SK-N-SH (cell line): Measurements from ENCODE around the gene BICC1. TPM values are rescaled to one million over a fixed set of nuclear protein-coding genes. Genes with fewer than 3 reads are reported as not detected.
"Not testable (repeated sequence)": the region's sequence is repeated elsewhere in the genome, so short reads cannot be mapped to it uniquely, and the experiment has no call there.

Experiments
- CTCF ChIA-PET: fragments of 300-600, 350-600 bp; formaldehyde crosslinking; extraction: SDS; loops from one replicate; lab custom pipeline; 2021; lab: Yijun Ruan, JAX
- POLR2A ChIA-PET: fragments of 350-600 bp; sonication (Branson Sonifier 250); formaldehyde crosslinking; extraction: SDS; loops from one replicate; lab custom pipeline; 2020; ENCODE audit warnings: antibody characterized with exemption, inconsistent platforms; lab: Yijun Ruan, JAX
- DNase-seq: peaks from one replicate; pipeline ENCODE4 v3.0.0; 2012
- H2AFZ ChIP-seq: fragments of 200-600 bp; sonication (generic); 2 replicates; pipeline ENCODE4 v1.8.1; 2016; ENCODE audit warnings: antibody characterized with exemption, mild to moderate bottlenecking, low read depth
- H3F3A ChIP-seq: fragments of 200-600 bp; sonication (generic); replicated peaks from 2 replicates; pipeline ENCODE3; 2016; ENCODE audit warnings: antibody characterized with exemption, mild to moderate bottlenecking; ENCODE audit not compliant: insufficient read depth
- H3K27ac ChIP-seq, 2 experiments: fragments of 200-500 bp in 1 of 2; fragments of 200-600 bp in 1 of 2; sonication (Bioruptor generic) in 1 of 2; sonication (generic), shearing (Covaris generic) in 1 of 2; 2 replicates each; pipeline versions ENCODE4 v1.5.1 to v1.6.1; 2014 to 2016; ENCODE audit warnings: low read depth in 2 of 2, inconsistent platforms in 1 of 2, low read length in 1 of 2, mild to moderate bottlenecking in 1 of 2, mixed read lengths in 1 of 2
- H3K27me3 ChIP-seq: fragments of 200-600 bp; sonication (generic), shearing (Covaris generic); 2 replicates; pipeline ENCODE4 v1.6.1; 2016; ENCODE audit warnings: mixed run types; ENCODE audit not compliant: insufficient read depth
- H3K36me3 ChIP-seq, 2 experiments: fragments of 200-500 bp in 1 of 2; fragments of 200-600 bp in 1 of 2; sonication (Bioruptor generic) in 1 of 2; sonication (generic) in 1 of 2; replicated peaks in 1 of 2; 2 replicates each; pipeline versions ENCODE3 to v1.5.1; 2014 to 2016; ENCODE audit warnings: low read length in 1 of 2, mild to moderate bottlenecking in 1 of 2; ENCODE audit not compliant: insufficient read depth in 2 of 2, control insufficient read depth in 1 of 2
- H3K4me1 ChIP-seq, 2 experiments: fragments of 200-500 bp in 1 of 2; fragments of 200-600 bp in 1 of 2; sonication (Bioruptor generic) in 1 of 2; sonication (generic), shearing (Covaris generic) in 1 of 2; 2 replicates each; pipeline versions ENCODE4 v1.5.1 to v1.6.1; 2014 to 2016; ENCODE audit warnings: low read depth in 1 of 2, low read length in 1 of 2, mixed run types in 1 of 2; ENCODE audit not compliant: insufficient read depth in 2 of 2, control insufficient read depth in 1 of 2
- H3K4me2 ChIP-seq: fragments of 200-600 bp; sonication (generic), shearing (Covaris generic); 2 replicates; pipeline ENCODE4 v1.6.1; 2017; ENCODE audit warnings: mixed run types
- H3K4me3 ChIP-seq, 2 experiments: fragments of 200-500 bp in 1 of 2; fragments of 200-600 bp in 1 of 2; sonication (Bioruptor generic) in 1 of 2; sonication (generic), shearing (Covaris generic) in 1 of 2; 2 replicates each; pipeline versions ENCODE4 v1.5.1 to v1.8.1; 2014 to 2016; ENCODE audit warnings: low read depth in 2 of 2, inconsistent platforms in 1 of 2, low read length in 1 of 2, mild to moderate bottlenecking in 1 of 2, mixed read lengths in 1 of 2, moderate library complexity in 1 of 2
- H3K79me2 ChIP-seq: fragments of 200-600 bp; sonication (generic); 2 replicates; pipeline ENCODE4 v1.8.1; 2017; ENCODE audit warnings: mild to moderate bottlenecking; ENCODE audit not compliant: insufficient read depth
- H3K9ac ChIP-seq: fragments of 200-600 bp; sonication (generic); 2 replicates; pipeline ENCODE4 v1.6.1; 2017; ENCODE audit warnings: mixed run types
- H3K9me2 ChIP-seq: fragments of 200-600 bp; sonication (generic); 2 replicates; pipeline ENCODE4 v1.6.1; 2017; ENCODE audit warnings: mixed run types
- H3K9me3 ChIP-seq: fragments of 200-600 bp; sonication (generic); 2 replicates; pipeline ENCODE4 v1.6.1; 2017; ENCODE audit warnings: mixed run types, mild to moderate bottlenecking, moderate library complexity
- H4K20me1 ChIP-seq: fragments of 200-600 bp; sonication (generic); 2 replicates; pipeline ENCODE4 v1.6.1; 2017; ENCODE audit warnings: mild to moderate bottlenecking, mixed run types; ENCODE audit not compliant: insufficient read depth
- EZH2phosphoT487 ChIP-seq: fragments of 200-600 bp; sonication (generic); IDR thresholded peaks from 2 replicates; pipeline ENCODE4 v1.6.1; 2017; ENCODE audit warnings: low read depth, mixed run types, mild to moderate bottlenecking, antibody characterized with exemption, moderate library complexity, borderline replicate concordance
- JUND ChIP-seq: IDR thresholded peaks from 2 replicates; pipeline ENCODE4 v1.4.0; 2012
- NFIC ChIP-seq: IDR thresholded peaks from 2 replicates; pipeline ENCODE4 v1.4.0; 2012; ENCODE audit warnings: borderline replicate concordance
- NRF1 ChIP-seq: IDR thresholded peaks from 2 replicates; pipeline ENCODE4 v1.6.1; 2012; ENCODE audit warnings: low read depth, mild to moderate bottlenecking, low read length
- PBX3 ChIP-seq: IDR thresholded peaks from 2 replicates; pipeline ENCODE4; 2012
- POLR2AphosphoS5 ChIP-seq: IDR thresholded peaks from 2 replicates; pipeline ENCODE4 v1.6.1; 2012; ENCODE audit warnings: low read depth, low read length
- RAD21 ChIP-seq: IDR thresholded peaks from 2 replicates; pipeline ENCODE4 v1.6.1; 2012; ENCODE audit warnings: mild to moderate bottlenecking, low read length
- REST ChIP-seq: IDR thresholded peaks from 2 replicates; pipeline ENCODE4 v1.6.1; 2012; ENCODE audit warnings: mild to moderate bottlenecking, low read depth, low read length, moderate library complexity
- RFX5 ChIP-seq: IDR thresholded peaks from 2 replicates; pipeline ENCODE4 v1.6.1; 2012; ENCODE audit warnings: mild to moderate bottlenecking, improper control_type of control experiment, low read length
- RXRA ChIP-seq: IDR thresholded peaks from 2 replicates; pipeline ENCODE4 v1.4.0; 2012; ENCODE audit warnings: low read depth, mild to moderate bottlenecking, borderline replicate concordance
- SIN3A ChIP-seq: IDR thresholded peaks from 2 replicates; pipeline ENCODE4 v1.6.1; 2012; ENCODE audit warnings: low read depth, mild to moderate bottlenecking, low read length, moderate library complexity, borderline replicate concordance
- TEAD4 ChIP-seq: IDR thresholded peaks from 2 replicates; pipeline ENCODE4 v1.4.0; 2012; ENCODE audit warnings: mild to moderate bottlenecking, borderline replicate concordance; ENCODE audit not compliant: insufficient read depth
- USF2 ChIP-seq: fragments of 150-350 bp; IDR thresholded peaks from 2 replicates; pipeline ENCODE4 v1.6.1; 2017; ENCODE audit warnings: antibody characterized with exemption, low read length, low read depth, borderline replicate concordance
- WGBS: methylation state at CpG from one replicate; pipeline ENCODE4 v1.1.6; 2017; ENCODE audit warnings: low lambda C conversion rate; 5-methylcytosine and 5-hydroxymethylcytosine counted together
- polyA plus RNA-seq, 3 experiments: library from polyadenylated mRNA; depleted of rRNA; stranded (reverse); fragments of >200 nt; gene quantifications; 2 replicates each; pipeline ENCODE4 v1.2.3, GENCODE V29; 2012
- TF ChIP-seq, protein P1 (sequence below): IDR thresholded peaks from 2 replicates; pipeline ENCODE4 v1.4.0; 2012; ENCODE audit warnings: low read depth
- TF ChIP-seq, protein P2 (sequence below): IDR thresholded peaks from 2 replicates; pipeline ENCODE4 v1.4.0; 2012; ENCODE audit warnings: low read depth, borderline replicate concordance

The BICC1 gene
- polyA plus RNA-seq, 1 of the 3 experiments (the other 2 are of a cell fraction): 1.5 TPM

GRCh38 chr10:58857251-58857805, 344.7 kb downstream of the BICC1 start:
- WGBS: 90% methylated on average over 3 of the region's 3 CpGs
- H3K4me2 ChIP-seq: no peak overlapping the region; the same call in 1 of the 2 replicates

GRCh38 chr10:58858123-58858522, 345.5 kb downstream of the BICC1 start:
- H3K4me3 ChIP-seq, POLR2A ChIA-PET, H3K27ac ChIP-seq, DNase-seq, H4K20me1 ChIP-seq, H3K79me2 ChIP-seq, H3K4me2 ChIP-seq, H3K9me3 ChIP-seq, H3K9me2 ChIP-seq, H2AFZ ChIP-seq, H3K36me3 ChIP-seq, H3F3A ChIP-seq, H3K9ac ChIP-seq, CTCF ChIA-PET, H3K27me3 ChIP-seq: not testable (repeated sequence)
- 100% methylated on average over 1 of the region's 1 CpG for WGBS
- peaks cover 7 to 15% of the 10 kb centered on the region in 2 experiments; a peak in 3 of 4 replicates for H3K4me1 ChIP-seq

More at GRCh38 chr10:58857251-58857805, 344.7 kb downstream of the BICC1 start:
- Histone ChIP-seq H3K9me2 (no peaks in the 10 kb centered on the region), H3K36me3 (peaks cover 0 to 5% of the 10 kb centered on the region in 2 experiments), H3K27me3 (no peaks in the 10 kb centered on the region), H3K9ac (no peak overlapping the region), H3K9me3 (no peaks in the 10 kb centered on the region), H4K20me1 (no peaks in the 10 kb centered on the region), H3K79me2 (no peaks in the 10 kb centered on the region), H3F3A (no peaks in the 10 kb centered on the region), H3K4me3 (no peak overlapping the region), H3K4me1 (peaks cover 7 to 15% of the 10 kb centered on the region in 2 experiments; a peak in 3 of 4 replicates), H3K27ac (peak overlapping the region in 1 of 2 experiments; percentile 53; a peak in 2 of 4 replicates), H2AFZ (no peak overlapping the region)
- ChIA-PET POLR2A (no interaction called here), CTCF (no interaction called here)
- no peak for DNase-seq
- TF ChIP-seq RXRA: no peak
- no peak for TF ChIP-seq PBX3
- no peak for TF ChIP-seq POLR2AphosphoS5
- TF ChIP-seq JUND: no peak
- TF ChIP-seq RAD21: no peak
- TF ChIP-seq EZH2phosphoT487: no peak
- TF ChIP-seq TEAD4: no peak
- TF ChIP-seq REST: no peak
- TF ChIP-seq NFIC: no peak
- TF ChIP-seq SIN3A: no peak
- TF ChIP-seq NRF1: no peak
- TF ChIP-seq, protein P1, sequence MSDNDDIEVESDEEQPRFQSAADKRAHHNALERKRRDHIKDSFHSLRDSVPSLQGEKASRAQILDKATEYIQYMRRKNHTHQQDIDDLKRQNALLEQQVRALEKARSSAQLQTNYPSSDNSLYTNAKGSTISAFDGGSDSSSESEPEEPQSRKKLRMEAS: no peak
- TF ChIP-seq, protein P2, sequence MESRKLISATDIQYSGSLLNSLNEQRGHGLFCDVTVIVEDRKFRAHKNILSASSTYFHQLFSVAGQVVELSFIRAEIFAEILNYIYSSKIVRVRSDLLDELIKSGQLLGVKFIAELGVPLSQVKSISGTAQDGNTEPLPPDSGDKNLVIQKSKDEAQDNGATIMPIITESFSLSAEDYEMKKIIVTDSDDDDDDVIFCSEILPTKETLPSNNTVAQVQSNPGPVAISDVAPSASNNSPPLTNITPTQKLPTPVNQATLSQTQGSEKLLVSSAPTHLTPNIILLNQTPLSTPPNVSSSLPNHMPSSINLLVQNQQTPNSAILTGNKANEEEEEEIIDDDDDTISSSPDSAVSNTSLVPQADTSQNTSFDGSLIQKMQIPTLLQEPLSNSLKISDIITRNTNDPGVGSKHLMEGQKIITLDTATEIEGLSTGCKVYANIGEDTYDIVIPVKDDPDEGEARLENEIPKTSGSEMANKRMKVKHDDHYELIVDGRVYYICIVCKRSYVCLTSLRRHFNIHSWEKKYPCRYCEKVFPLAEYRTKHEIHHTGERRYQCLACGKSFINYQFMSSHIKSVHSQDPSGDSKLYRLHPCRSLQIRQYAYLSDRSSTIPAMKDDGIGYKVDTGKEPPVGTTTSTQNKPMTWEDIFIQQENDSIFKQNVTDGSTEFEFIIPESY: no peak
- no peak for TF ChIP-seq RFX5
- no peak for TF ChIP-seq USF2
